K562 (cell line): ENCODE results near the gene LCTL. TPM values are rescaled to one million over a fixed set of nuclear protein-coding genes. Genes with fewer than 3 reads are reported as not detected.

Source experiments
- ATAC-seq: fragments of 200-7000 bp; cut with Tn5 transposase; 3 replicates; pipeline ENCODE4 v1.9.1; 2020; ENCODE audit warnings: moderate library complexity
- BruUV-seq: library from RNA; stranded (reverse); fragments of 400-500 nt; replicated peaks from 2 replicates; lab custom pipeline; 2021; lab: Mats Ljungman, UMichigan
- CTCF ChIA-PET: fragments of 300-600 bp; formaldehyde crosslinking; extraction: SDS; loops from one replicate; lab custom pipeline; 2021; ENCODE audit warnings: low intra/inter-chr PET ratio; lab: Yijun Ruan, JAX
- POLR2A ChIA-PET: fragments of 300-600, 350-650 bp; sonication (Branson Sonifier 250); formaldehyde crosslinking; extraction: SDS; loops from one replicate; lab custom pipeline; 2021; ENCODE audit warnings: antibody characterized with exemption, inconsistent platforms; lab: Yijun Ruan, JAX
- DNase-seq, 4 experiments: peaks; one replicate each; pipeline versions ENCODE4 v3.0.0 to v3.0.0-alpha.2; 2011 to 2018; ENCODE audit warnings: low spot score in 3 of 4, mixed read lengths in 3 of 4; ENCODE audit errors: extremely low read depth in 1 of 4
- FAIRE-seq: peaks from 2 replicates; lab custom pipeline; 2011; peaks lifted over from hg19 to GRCh38; lab: Jason Lieb, UNC
- H2AFZ ChIP-seq: 2 replicates; pipeline ENCODE4 v1.6.0; 2011; ENCODE audit warnings: low read depth, low read length, control low read depth, inconsistent platforms
- H3K27ac ChIP-seq: fragments of 200-600 bp; 3 replicates; pipeline ENCODE4 v1.8.0; 2011; ENCODE audit warnings: low read depth, mild to moderate bottlenecking, control low read depth, inconsistent platforms, low read length, moderate library complexity, mixed read lengths; ENCODE audit errors: extremely low read depth
- H3K27me3 ChIP-seq, 2 experiments: fragments of 300-600 bp in 1 of 2; 2 replicates in 1 of 2; 3 replicates in 1 of 2; pipeline versions ENCODE4 v1.6.0 to v1.8.0; 2011; ENCODE audit warnings: inconsistent platforms in 2 of 2, low read length in 2 of 2, mild to moderate bottlenecking in 1 of 2, mixed read lengths in 1 of 2, moderate library complexity in 1 of 2; ENCODE audit not compliant: control insufficient read depth in 2 of 2, insufficient read depth in 2 of 2
- H3K36me3 ChIP-seq: fragments of 300-600 bp; 3 replicates; pipeline ENCODE4 v1.8.0; 2011; ENCODE audit warnings: mild to moderate bottlenecking, low read length, inconsistent platforms; ENCODE audit not compliant: control insufficient read depth, insufficient read depth
- H3K4me1 ChIP-seq, 2 experiments: fragments of 200-600 bp in 1 of 2; replicated peaks in 1 of 2; 2 replicates in 1 of 2; 3 replicates in 1 of 2; pipeline versions ENCODE4 v1.5.1 to v1.8.0; 2011; ENCODE audit warnings: inconsistent platforms in 2 of 2, low read length in 2 of 2, mild to moderate bottlenecking in 1 of 2, mixed read lengths in 1 of 2, moderate library complexity in 1 of 2; ENCODE audit not compliant: control insufficient read depth in 2 of 2, insufficient read depth in 2 of 2
- H3K4me2 ChIP-seq: 2 replicates; pipeline ENCODE4 v1.6.1; 2011; ENCODE audit warnings: low read length, control low read depth, inconsistent platforms, mixed read lengths; ENCODE audit not compliant: insufficient read depth
- H3K4me3 ChIP-seq: fragments of 200-600 bp; sonication (generic), shearing (Covaris generic); 2 replicates; pipeline ENCODE4 v1.5.1; 2016; ENCODE audit warnings: control low read depth, inconsistent platforms
- H3K79me2 ChIP-seq: fragments of 200-600 bp; 3 replicates; pipeline ENCODE4 v1.8.0; 2011; ENCODE audit warnings: low read length, inconsistent platforms; ENCODE audit not compliant: control insufficient read depth, insufficient read depth
- H3K9ac ChIP-seq, 2 experiments: 2 replicates each; pipeline versions ENCODE4 v1.6.0 to v1.6.1; 2011; ENCODE audit warnings: low read depth in 2 of 2, low read length in 2 of 2, control low read depth in 1 of 2, inconsistent platforms in 1 of 2, mild to moderate bottlenecking in 1 of 2, mixed read lengths in 1 of 2; ENCODE audit not compliant: insufficient read depth in 1 of 2
- H3K9me1 ChIP-seq: one replicate; pipeline ENCODE4 v1.6.0; 2011; ENCODE audit warnings: inconsistent platforms, mild to moderate bottlenecking, low read length, moderate library complexity; ENCODE audit not compliant: control insufficient read depth, insufficient read depth
- H3K9me3 ChIP-seq: replicated peaks from 2 replicates; pipeline ENCODE4 v1.5.1; 2011; ENCODE audit warnings: low read depth, low read length, inconsistent platforms; ENCODE audit not compliant: control insufficient read depth, insufficient read depth
- H4K20me1 ChIP-seq: replicated peaks from 2 replicates; pipeline ENCODE4 v1.6.1; 2011; ENCODE audit warnings: low read length, inconsistent platforms, mixed read lengths; ENCODE audit not compliant: control insufficient read depth, insufficient read depth
- ARID4B ChIP-seq: sonication (generic); formaldehyde crosslinking; IDR thresholded peaks from 2 replicates; pipeline ENCODE4 v1.8.0; 2022; ENCODE audit warnings: mild to moderate bottlenecking, missing genetic modification reagents
- C11orf30 ChIP-seq: fragments of 450-650 bp; IDR thresholded peaks from 2 replicates; pipeline ENCODE4 v1.6.1; 2016; ENCODE audit warnings: low read depth, mild to moderate bottlenecking
- CBX3 ChIP-seq, 2 experiments: IDR thresholded peaks; 1 replicate in 1 of 2; 2 replicates in 1 of 2; pipeline ENCODE4 v1.6.1; 2012; ENCODE audit warnings: inconsistent platforms in 2 of 2, low read length in 2 of 2, borderline replicate concordance in 1 of 2, control low read depth in 1 of 2
- CC2D1A ChIP-seq: fragments of 450-650 bp; IDR thresholded peaks from 2 replicates; pipeline ENCODE4 v1.6.1; 2017; ENCODE audit warnings: mild to moderate bottlenecking
- MIER1 ChIP-seq: fragments of 450-650 bp; IDR thresholded peaks from 2 replicates; pipeline ENCODE4 v1.6.1; 2016; ENCODE audit warnings: antibody characterized with exemption, mild to moderate bottlenecking, low read depth
- MYBL2 ChIP-seq, 2 experiments: fragments of 450-650 bp in 1 of 2; sonication (generic) in 1 of 2; formaldehyde crosslinking in 1 of 2; IDR thresholded peaks; 2 replicates each; pipeline versions ENCODE4 v1.6.1 to v1.8.1; 2017 to 2022; ENCODE audit warnings: borderline replicate concordance in 1 of 2, inconsistent platforms in 1 of 2, low read depth in 1 of 2, mild to moderate bottlenecking in 1 of 2, missing genetic modification reagents in 1 of 2, moderate library complexity in 1 of 2
- NCOA6 ChIP-seq: fragments of 450-650 bp; IDR thresholded peaks from 2 replicates; pipeline ENCODE4 v1.6.1; 2017; ENCODE audit warnings: mild to moderate bottlenecking
- PHB ChIP-seq: fragments of 250-450 bp; sonication (Bioruptor Pico); IDR thresholded peaks from 2 replicates; pipeline ENCODE4 v1.5.0; 2021
- PTTG1 ChIP-seq: fragments of 450-650 bp; IDR thresholded peaks from 2 replicates; pipeline ENCODE4 v1.6.1; 2016; ENCODE audit warnings: low read depth, mild to moderate bottlenecking, missing genetic modification characterization, missing compliant biosample characterization
- SAFB2 ChIP-seq: fragments of 200-400 bp; formaldehyde crosslinking; IDR thresholded peaks from 2 replicates; pipeline ENCODE4 v1.6.1; 2018; ENCODE audit warnings: borderline replicate concordance, low read length, low read depth, moderate library complexity; ENCODE audit not compliant: severe bottlenecking
- SETDB1 ChIP-seq: IDR thresholded peaks from one replicate; pipeline ENCODE4 v1.6.1; 2012; ENCODE audit warnings: low read length, control low read depth, inconsistent platforms
- SMAD1 ChIP-seq: fragments of 150-350 bp; IDR thresholded peaks from 2 replicates; pipeline ENCODE4 v1.6.1; 2014; ENCODE audit warnings: low read length, low read depth; ENCODE audit not compliant: partially characterized antibody
- ZNF395 ChIP-seq: fragments of 200-800 bp; sonication (Bioruptor generic); IDR thresholded peaks from 2 replicates; pipeline ENCODE4 v1.6.1; 2017; ENCODE audit warnings: missing genetic modification characterization, missing compliant biosample characterization
- ZNF586 ChIP-seq: fragments of 450-650 bp; formaldehyde crosslinking; conservative IDR thresholded peaks from 2 replicates; pipeline ENCODE4 v1.4.0; 2020; ENCODE audit warnings: mild to moderate bottlenecking, moderate library complexity
- WGBS: fragments of 100-300 bp; shearing (Covaris generic); methylation state at CpG from one replicate; pipeline ENCODE4 v1.1.6; 2016; ENCODE audit warnings: low coverage, mixed read lengths; ENCODE audit not compliant: insufficient coverage; ENCODE audit errors: missing lambda C conversion rate; 5-methylcytosine and 5-hydroxymethylcytosine counted together
- in situ Hi-C: fragments of 300-500 bp; cut with MboI; formaldehyde crosslinking; loops from 4 replicates; pipeline ENCODE4 v1.15.0; 2018; ENCODE audit warnings: inconsistent platforms, mixed read lengths
- intact Hi-C: fragments of 100-400 bp; cut with micrococcal nuclease; formaldehyde crosslinking; loops from 2 replicates; pipeline ENCODE4 v1.14.2; 2022
- polyA plus RNA-seq, 8 experiments: library from polyadenylated mRNA; depleted of rRNA in 4 of 8; stranded (reverse) in 5 of 8; unstranded in 3 of 8; fragments of >200 nt; fragmentation: Nextera tagmentation in 2 of 8; fragmentation: Illumina TruSeq in 1 of 8; extraction: Ambion mirVana in 2 of 8; extraction: Trizol in 1 of 8; gene quantifications; 2 replicates each; pipeline versions ENCODE4 v1.2.1 to v1.2.3, GENCODE V29; 2011 to 2014; ENCODE audit warnings: inconsistent platforms in 1 of 8, missing spikeins in 1 of 8
- total RNA-seq, 7 experiments: library from RNA; depleted of rRNA in 6 of 7; stranded (reverse); fragments of >200 nt in 6 of 7; fragmentation: Illumina TruSeq in 2 of 7; extraction: Trizol in 2 of 7; gene quantifications; 2 replicates each; pipeline versions ENCODE4 v1.2.1 to v1.2.3, GENCODE V29; 2011 to 2021; ENCODE audit warnings: low replicate concordance in 1 of 7

LCTL gene
- total and polyA plus RNA-seq, 9 of the 15 experiments (the other 6 are each of a cell fraction or from before 2014, with no cell fraction given) = 0.08 to 0.31 (median 0.17) TPM; not detected in 6

- no peak overlapping the region for H3K4me2 ChIP-seq
- no peak overlapping the region for H3K9ac ChIP-seq
- peak; percentile 22 for ATAC-seq
- in situ Hi-C loops (no loop called here), intact Hi-C loops (loop anchor here (5.0 to 10.0 kb wide), 2 partner anchors 206 to 356 kb away; partner anchors contain the start of gene DIS3L)
- ChIA-PET CTCF (interaction anchor here (1.0 to 1.5 kb wide), 2 partner anchors 175 to 247 kb away, joined by 4 read pairs; no protein-coding TSS in a partner anchor), POLR2A (interaction anchor here (0.6 to 1.7 kb wide), 11 partner anchors 9 to 362 kb away, joined by 3 to 8 read pairs (median 3); partner anchors contain the start of gene TIPIN)
- peaks cover 33% of the 10 kb centered on the region for H4K20me1 ChIP-seq
- peaks cover 90% of the 10 kb centered on the region for H3K36me3 ChIP-seq
- 55% methylated on average over 3 of the region's 3 CpGs for WGBS
- H3K4me1 ChIP-seq = peaks cover 5 to 13% of the 10 kb centered on the region in 2 experiments
- H3K9me1 ChIP-seq = no peaks in the 10 kb centered on the region
- peak overlapping the region; percentile 93 for H3K27ac ChIP-seq
- no peaks in the 10 kb centered on the region for H3K27me3 ChIP-seq
- no peak overlapping the region for H3K4me3 ChIP-seq
- peaks cover 75% of the 10 kb centered on the region for H3K79me2 ChIP-seq
- peak in 1 of 4 experiments; percentile 40 for DNase-seq
- H2AFZ ChIP-seq = no peak overlapping the region
- no peak for FAIRE-seq
- H3K9me3 ChIP-seq = no peaks in the 10 kb centered on the region
- no TSS peak for BruUV-seq
- TF ChIP-seq ARID4B (no peak), ZNF395 (CRISPR knock-in tag) (no peak), SAFB2 (no peak), C11orf30 (peak; percentile 17; the same call in 1 of the 2 replicates), ZNF586 (CRISPR knock-in tag) (no peak), MIER1 (no peak), NCOA6 (no peak), SMAD1 (peak; percentile 39), PHB (CRISPR knock-in tag) (0 out of 2 replicates have a peak, but pooled peaks have one; percentile 8), PTTG1 (no peak), MYBL2 (IDR thresholded peaks at IDR 0.05; ENCODE audit: low read depth) (no peak), MYBL2 (CRISPR knock-in tag; IDR thresholded peaks at IDR 0.05; ENCODE audit: borderline replicate concordance) (no peak), CBX3 (IDR thresholded peaks at IDR 0.05; ENCODE audit: borderline replicate concordance in 1 of 2, low read length in 2 of 2) (no peak), CC2D1A (no peak), SETDB1 (no peak)
These were observed 67.1 kb downstream of the LCTL start for GRCh38 chr15:66498501-66499386.
